Measurements from ENCODE around the gene CT45A3.
"Not testable (repeated sequence)": the region's sequence is repeated elsewhere in the genome, so short reads cannot be mapped to it uniquely, and the experiment has no call there.

Gene CT45A3, protein sequence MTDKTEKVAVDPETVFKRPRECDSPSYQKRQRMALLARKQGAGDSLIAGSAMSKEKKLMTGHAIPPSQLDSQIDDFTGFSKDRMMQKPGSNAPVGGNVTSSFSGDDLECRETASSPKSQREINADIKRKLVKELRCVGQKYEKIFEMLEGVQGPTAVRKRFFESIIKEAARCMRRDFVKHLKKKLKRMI

DNA sequence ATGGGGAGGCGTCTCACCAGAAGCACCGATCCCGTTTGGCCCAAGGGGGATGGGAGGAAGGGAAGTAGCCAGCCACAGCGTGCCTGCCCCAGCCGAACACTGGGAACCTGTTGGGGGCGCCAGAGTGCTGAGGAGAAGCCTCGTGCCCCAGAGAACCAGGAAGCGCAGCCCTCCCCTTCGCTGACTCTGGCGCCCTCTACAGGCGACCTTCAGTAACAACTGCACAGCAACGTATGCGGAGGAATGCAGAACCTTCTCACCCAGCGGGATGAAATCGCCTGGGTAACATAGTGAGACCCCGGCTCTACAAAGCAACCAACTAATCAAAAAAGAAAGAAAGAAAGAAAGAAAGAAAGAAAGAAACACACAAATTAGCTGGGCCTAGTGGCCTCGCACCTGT lies at the start of gene CT45A3:
Gene CT45A3 (minus strand): TSS at position 101 of the 400 bp plus-strand sequence. CDS start 3,747 bp downstream, outside the sequence.
- ATAC-seq, result not testable (repeated sequence)

DNA sequence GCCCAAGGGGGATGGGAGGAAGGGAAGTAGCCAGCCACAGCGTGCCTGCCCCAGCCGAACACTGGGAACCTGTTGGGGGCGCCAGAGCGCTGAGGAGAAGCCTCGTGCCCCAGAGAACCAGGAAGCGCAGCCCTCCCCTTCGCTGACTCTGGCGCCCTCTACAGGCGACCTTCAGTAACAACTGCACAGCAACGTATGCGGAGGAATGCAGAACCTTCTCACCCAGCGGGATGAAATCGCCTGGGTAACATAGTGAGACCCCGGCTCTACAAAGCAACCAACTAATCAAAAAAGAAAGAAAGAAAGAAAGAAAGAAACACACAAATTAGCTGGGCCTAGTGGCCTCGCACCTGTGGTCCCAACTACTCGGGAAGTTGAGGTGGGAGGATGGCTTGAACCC lies 34.7 kb upstream of the CT45A3 start, which contains the start of gene CT45A6:
Gene CT45A6 (minus strand): TSS at position 101 of the 400 bp plus-strand sequence. CDS start 3,794 bp downstream, outside the sequence.
- H3K27ac Mint-ChIP-seq, H3K4me3 Mint-ChIP-seq, H3K36me3 Mint-ChIP-seq, ATAC-seq, H3K4me1 Mint-ChIP-seq, H3K9me3 Mint-ChIP-seq, H3K27me3 Mint-ChIP-seq: not testable (repeated sequence)

More for the DNA sequence above, at the start of gene CT45A3:
- not testable (repeated sequence) for H3K36me3 Mint-ChIP-seq, H3K4me1 Mint-ChIP-seq, H3K4me3 Mint-ChIP-seq, H3K27me3 Mint-ChIP-seq, H3K27ac Mint-ChIP-seq, H3K9me3 Mint-ChIP-seq

DNA sequence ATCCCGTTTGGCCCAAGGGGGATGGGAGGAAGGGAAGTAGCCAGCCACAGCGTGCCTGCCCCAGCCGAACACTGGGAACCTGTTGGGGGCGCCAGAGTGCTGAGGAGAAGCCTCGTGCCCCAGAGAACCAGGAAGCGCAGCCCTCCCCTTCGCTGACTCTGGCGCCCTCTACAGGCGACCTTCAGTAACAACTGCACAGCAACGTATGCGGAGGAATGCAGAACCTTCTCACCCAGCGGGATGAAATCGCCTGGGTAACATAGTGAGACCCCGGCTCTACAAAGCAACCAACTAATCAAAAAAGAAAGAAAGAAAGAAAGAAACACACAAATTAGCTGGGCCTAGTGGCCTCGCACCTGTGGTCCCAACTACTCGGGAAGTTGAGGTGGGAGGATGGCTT lies 17.4 kb upstream of the CT45A3 start, which contains the start of gene CT45A5:
Gene CT45A5 (minus strand): TSS at position 101 of the 400 bp plus-strand sequence. CDS start 3,774 bp downstream, outside the sequence.
- H3K36me3 Mint-ChIP-seq, H3K27ac Mint-ChIP-seq, ATAC-seq, H3K9me3 Mint-ChIP-seq, H3K27me3 Mint-ChIP-seq, H3K4me3 Mint-ChIP-seq, H3K4me1 Mint-ChIP-seq: not testable (repeated sequence)

DNA sequence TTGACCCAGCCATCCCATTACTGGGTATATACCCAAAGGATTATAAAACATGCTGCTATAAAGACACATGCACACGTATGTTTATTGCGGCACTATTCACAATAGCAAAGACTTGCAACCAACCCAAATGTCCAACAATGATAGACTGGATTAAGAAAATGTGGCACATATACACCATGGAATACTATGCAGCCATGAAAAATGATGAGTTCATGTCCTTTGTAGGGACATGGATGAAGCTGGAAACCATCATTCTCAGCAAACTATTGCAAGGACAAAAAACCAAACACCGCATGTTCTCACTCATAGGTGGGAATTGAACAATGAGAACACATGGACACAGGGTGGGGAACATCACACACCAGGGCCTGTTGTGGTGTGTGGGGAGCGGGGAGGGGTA lies 23.3 kb downstream of the CT45A3 start:
- H3K4me3 Mint-ChIP-seq, H3K9me3 Mint-ChIP-seq, H3K36me3 Mint-ChIP-seq, H3K27ac Mint-ChIP-seq, H3K27me3 Mint-ChIP-seq, ATAC-seq, H3K4me1 Mint-ChIP-seq: not testable (repeated sequence)

DNA sequence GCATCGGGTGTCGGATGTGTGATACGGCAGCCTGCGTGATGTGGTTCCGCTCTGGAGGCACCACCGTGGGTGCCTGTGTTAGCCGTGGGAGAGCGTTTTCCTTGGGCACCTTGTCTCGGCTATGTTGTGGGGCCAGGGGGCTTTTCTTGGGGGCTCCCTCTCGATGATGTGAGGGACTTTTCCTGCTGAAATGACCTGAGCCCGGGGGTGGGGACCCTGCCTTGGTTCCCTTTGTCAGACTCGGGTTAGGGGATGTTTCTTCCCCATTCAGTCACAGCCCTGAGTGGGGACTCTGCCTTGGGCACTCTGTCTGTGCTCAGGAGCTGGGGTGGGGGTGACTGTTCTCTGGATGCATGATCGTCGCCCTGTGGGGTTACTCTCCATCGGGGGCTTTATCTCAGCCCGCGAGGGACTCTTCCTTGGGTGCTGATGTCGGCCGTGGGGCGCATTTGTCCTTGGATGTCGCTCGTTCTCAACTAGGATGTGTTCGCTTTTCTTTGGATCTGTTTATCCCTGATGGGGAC lies 26.7 kb downstream of the CT45A3 start:
- Mint-ChIP-seq H3K4me1 (peaks cover 5% of the 10 kb centered on the region), H3K27me3 (peaks cover 9% of the 10 kb centered on the region)

DNA sequence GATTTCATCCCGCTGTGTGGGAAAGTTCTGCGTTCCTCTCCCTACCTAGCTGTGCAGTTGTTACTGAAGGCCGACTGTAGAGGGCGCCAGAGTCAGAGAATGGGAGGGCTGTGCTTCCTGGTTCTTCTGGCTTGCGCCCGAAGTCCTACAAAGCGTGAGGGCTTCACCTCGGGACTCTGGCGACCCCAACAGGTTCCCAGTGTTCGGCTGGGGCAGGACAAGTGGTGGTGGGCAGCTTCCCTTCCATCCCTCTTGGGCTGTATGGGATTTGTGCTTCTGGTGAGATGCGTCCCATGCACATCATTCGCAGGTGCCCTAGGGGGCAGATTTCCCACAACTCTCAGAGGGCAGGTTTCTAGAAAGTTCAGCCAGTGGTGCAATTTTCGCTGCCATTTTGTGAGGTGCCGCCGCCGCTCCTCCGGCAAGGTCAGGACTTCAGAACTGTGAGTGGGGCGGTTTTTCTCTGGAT lies 27.3 kb downstream of the CT45A3 start:
- no peaks in the 10 kb centered on the region for H3K36me3 Mint-ChIP-seq
- no peak overlapping the region for H3K4me3 Mint-ChIP-seq
- no peak overlapping the region for H3K27ac Mint-ChIP-seq
- peaks cover 9% of the 10 kb centered on the region for H3K27me3 Mint-ChIP-seq
- H3K9me3 Mint-ChIP-seq, result no peaks in the 10 kb centered on the region
- H3K4me1 Mint-ChIP-seq, result peaks cover 5% of the 10 kb centered on the region
- ATAC-seq, result peak; percentile 20

More for the DNA sequence above, 26.7 kb downstream of the CT45A3 start:
- no peak for ATAC-seq
- Mint-ChIP-seq H3K9me3 (no peaks in the 10 kb centered on the region), H3K4me3 (no peak overlapping the region), H3K27ac (no peak overlapping the region), H3K36me3 (no peaks in the 10 kb centered on the region)

DNA sequence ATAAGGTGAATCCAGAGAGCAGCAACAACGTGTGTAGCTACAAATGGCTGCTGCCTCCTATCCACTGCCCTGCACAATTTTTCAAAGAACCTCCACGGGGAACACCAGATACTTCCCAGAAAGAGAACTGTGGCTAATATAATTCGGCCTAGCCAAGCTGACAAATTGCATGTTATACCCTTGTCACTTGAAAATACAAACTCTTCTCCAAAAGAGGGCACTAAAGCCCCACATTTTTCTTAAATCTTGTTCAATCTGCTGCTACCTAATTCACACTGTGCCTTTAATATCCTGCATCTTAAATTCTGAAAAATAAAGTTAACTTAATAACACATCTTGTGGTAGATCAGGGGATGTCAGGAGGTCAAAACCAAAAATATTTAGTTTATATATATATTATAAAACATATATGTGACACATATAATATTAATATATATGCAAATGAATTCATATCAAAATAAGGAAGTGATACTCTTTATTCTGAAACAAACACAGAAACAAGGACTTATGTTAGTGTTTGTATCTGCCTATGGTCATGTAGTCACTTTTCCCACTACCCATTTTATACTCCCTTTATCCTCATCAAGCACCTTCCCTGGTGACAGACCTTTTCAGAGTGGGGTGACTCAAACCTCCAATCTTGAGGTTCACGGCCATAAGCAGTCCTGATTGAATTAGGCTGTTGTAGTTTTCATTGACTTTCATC lies 30.5 kb downstream of the CT45A3 start:
- Mint-ChIP-seq H3K36me3 (no peaks in the 10 kb centered on the region), H3K27ac (peak overlapping the region; percentile 55), H3K4me1 (peaks cover 5% of the 10 kb centered on the region), H3K9me3 (no peaks in the 10 kb centered on the region), H3K4me3 (no peak overlapping the region), H3K27me3 (peaks cover 9% of the 10 kb centered on the region)
- ATAC-seq, result no peak

DNA sequence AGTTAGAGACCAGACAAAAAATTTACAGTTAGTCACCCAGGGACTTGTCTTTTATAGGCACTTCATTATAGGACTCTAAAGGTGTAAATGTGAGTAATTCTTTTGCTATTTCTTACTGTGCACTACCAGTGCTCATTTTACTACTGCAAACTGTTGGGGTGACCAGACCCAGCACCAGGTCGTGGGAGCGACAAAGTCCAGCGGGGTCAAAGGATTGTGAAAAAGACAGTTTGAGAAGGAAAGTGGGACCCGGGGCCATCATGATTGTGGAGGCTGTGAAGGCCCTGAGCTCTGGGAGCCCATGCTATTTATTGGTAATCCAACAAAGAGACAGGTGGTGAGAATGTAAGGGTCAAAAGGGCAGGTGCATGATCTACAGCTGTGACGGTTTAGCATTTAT lies 33.3 kb downstream of the CT45A3 start:
- H3K27ac Mint-ChIP-seq, H3K4me1 Mint-ChIP-seq, H3K27me3 Mint-ChIP-seq, ATAC-seq, H3K36me3 Mint-ChIP-seq, H3K4me3 Mint-ChIP-seq, H3K9me3 Mint-ChIP-seq: not testable (repeated sequence)

DNA sequence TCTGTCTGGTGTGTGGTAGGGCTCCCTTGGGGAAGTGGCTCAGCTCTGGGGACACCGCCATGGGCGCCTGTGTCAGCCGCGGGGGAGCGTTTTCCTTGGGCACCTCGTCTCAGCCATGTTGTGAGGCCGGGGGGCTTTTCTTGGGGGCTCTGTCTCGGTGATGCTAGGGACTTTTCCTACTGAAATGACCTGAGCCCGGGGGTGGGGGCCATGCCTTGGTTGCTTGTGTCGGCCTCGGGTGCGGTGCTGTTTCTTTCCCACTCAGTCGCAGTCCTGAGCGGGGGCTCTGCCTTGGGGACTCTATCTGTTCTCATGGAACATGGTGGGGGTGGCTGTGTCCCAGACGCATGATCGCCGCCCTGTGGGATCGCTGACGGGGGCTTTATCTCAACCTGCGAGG lies 54.2 kb downstream of the CT45A3 start:
- Mint-ChIP-seq H3K36me3 (no peaks in the 10 kb centered on the region), H3K27ac (no peak overlapping the region), H3K9me3 (no peaks in the 10 kb centered on the region), H3K4me3 (no peak overlapping the region), H3K4me1 (no peaks in the 10 kb centered on the region), H3K27me3 (no peaks in the 10 kb centered on the region)
- ATAC-seq, result no peak

DNA sequence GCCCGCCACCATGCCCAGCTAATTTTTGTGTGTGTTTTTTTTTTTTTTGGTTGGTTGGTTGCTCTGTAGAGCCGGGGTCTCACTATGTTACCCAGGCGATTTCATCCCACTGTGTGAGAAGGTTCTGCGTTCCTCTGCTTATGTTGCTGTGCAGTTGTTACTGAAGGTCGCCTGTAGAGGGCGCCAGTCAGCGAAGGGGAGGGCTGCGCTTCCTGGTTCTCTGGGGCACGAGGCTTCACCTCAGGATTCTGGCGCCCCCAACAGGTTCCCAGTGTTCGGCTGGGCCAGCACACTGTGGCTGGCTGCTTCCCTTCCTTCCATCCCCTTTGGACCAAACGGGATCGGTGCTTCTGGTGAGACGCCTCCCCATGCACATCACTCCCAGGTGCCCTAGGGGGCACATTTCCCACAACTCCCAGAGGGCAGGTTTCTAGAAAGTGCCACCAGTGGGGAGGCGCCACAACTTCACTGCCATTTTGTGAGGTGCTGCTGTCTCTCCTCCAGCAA lies 54.8 kb downstream of the CT45A3 start, which contains the start of gene CT45A1:
Gene CT45A1 (plus strand): TSS at position 457 of the 507 bp plus-strand sequence. CDS start 5,302 bp downstream, outside the sequence.
- H3K27me3 Mint-ChIP-seq, ATAC-seq, H3K4me3 Mint-ChIP-seq, H3K4me1 Mint-ChIP-seq, H3K36me3 Mint-ChIP-seq, H3K27ac Mint-ChIP-seq, H3K9me3 Mint-ChIP-seq: not testable (repeated sequence)

All from stimulated activated memory B cell treated with anti-CD40 and anti-IgM and Interleukin-4, amounts not matched to agents 10 μg/mL and 1 μg/mL and 100 μg/mL, for 72 hours (primary cell).